CD4-positive, CD25-positive, alpha-beta regulatory T cell (primary cell): ENCODE results near the gene C1QTNF7. TPM values are rescaled to one million over a fixed set of nuclear protein-coding genes. Genes with fewer than 3 reads are reported as not detected.
A peak's percentile ranks its signal among the peaks of the same experiment; 100 is the strongest.

Experiments used
- ATAC-seq, 2 donors: fragments of 150-1000 bp; cut with Tn5 transposase; one replicate each; pipeline ENCODE4 v1.10.0; 2021; ENCODE audit warnings: low read depth in 2 of 2, moderate number of reproducible peaks in 2 of 2, moderate library complexity in 1 of 2
- DNase-seq, 3 donors: peaks; one replicate each; pipeline versions ENCODE4 v3.0.0 to v3.0.0-alpha.2; 2012 to 2022; ENCODE audit warnings: mixed read lengths in 1 of 3
- H3K27ac ChIP-seq: one replicate; pipeline ENCODE4 v1.7.0; 2013; ENCODE audit warnings: mild to moderate bottlenecking, low read length; ENCODE audit not compliant: insufficient read depth, poor library complexity, severe bottlenecking
- H3K27me3 ChIP-seq: one replicate; pipeline ENCODE4 v1.7.0; 2013; ENCODE audit warnings: low read length; ENCODE audit not compliant: control insufficient read depth, insufficient read depth
- H3K36me3 ChIP-seq: one replicate; pipeline ENCODE4 v1.7.0; 2013; ENCODE audit warnings: mild to moderate bottlenecking, low read length, moderate library complexity; ENCODE audit not compliant: control insufficient read depth, insufficient read depth
- H3K4me1 ChIP-seq: 2 replicates; pipeline ENCODE4 v1.7.0; 2013; ENCODE audit warnings: mild to moderate bottlenecking, low read length; ENCODE audit not compliant: insufficient read depth, control insufficient read depth, poor library complexity, severe bottlenecking
- H3K4me3 ChIP-seq: one replicate; pipeline ENCODE4 v1.7.0; 2013; ENCODE audit warnings: low read depth, mild to moderate bottlenecking, low read length, moderate library complexity
- H3K9me3 ChIP-seq, 2 experiments: 1 replicate in 1 of 2; 2 replicates in 1 of 2; pipeline ENCODE4 v1.7.0; 2013; ENCODE audit warnings: low read length in 2 of 2, mild to moderate bottlenecking in 1 of 2, moderate library complexity in 1 of 2; ENCODE audit not compliant: control insufficient read depth in 2 of 2
- H3K27ac Mint-ChIP-seq, 3 donors: one replicate each; pipeline ENCODE4 v1.8.0; 2020 to 2022; ENCODE audit warnings: mild to moderate bottlenecking in 3 of 3, mixed read lengths in 3 of 3, moderate library complexity in 2 of 3
- H3K27me3 Mint-ChIP-seq: one replicate; pipeline ENCODE4 v1.8.0; 2022; ENCODE audit warnings: mild to moderate bottlenecking, mixed read lengths
- H3K36me3 Mint-ChIP-seq: one replicate; pipeline ENCODE4 v1.8.0; 2020; ENCODE audit warnings: mixed read lengths
- H3K4me1 Mint-ChIP-seq, 4 donors: one replicate each; pipeline ENCODE4 v1.8.0; 2020 to 2022; ENCODE audit warnings: mixed read lengths in 4 of 4, mild to moderate bottlenecking in 1 of 4
- H3K4me3 Mint-ChIP-seq, 4 donors: one replicate each; pipeline ENCODE4 v1.8.0; 2020 to 2022; ENCODE audit warnings: mild to moderate bottlenecking in 4 of 4, mixed read lengths in 4 of 4, moderate library complexity in 3 of 4
- H3K9me3 Mint-ChIP-seq, 7 donors: one replicate each; pipeline ENCODE4 v1.8.0; 2020 to 2022; ENCODE audit warnings: mixed read lengths in 7 of 7, mild to moderate bottlenecking in 3 of 7, moderate library complexity in 2 of 7
- polyA plus RNA-seq, 4 donors: library from polyadenylated mRNA; unstranded; fragments of 300-500 nt; fragmentation: Illumina TruSeq; gene quantifications; one replicate each; pipeline ENCODE4 v1.2.3, GENCODE V29; 2021
- total RNA-seq: library from RNA; stranded (reverse); gene quantifications from one replicate; pipeline ENCODE4 v1.2.3, GENCODE V29; 2022

The C1QTNF7 gene
- total and polyA plus RNA-seq, 5 donors from 2014 or later = not detected

- Mint-ChIP-seq H3K27ac (peak overlapping the region; percentile 28 to 90 (median 72)), H3K9me3 (no peaks in the 10 kb centered on the region), H3K27me3 (peaks cover 4% of the 10 kb centered on the region), H3K4me1 (peaks cover 7 to 37% (median 18%) of the 10 kb centered on the region in 4 donors), H3K4me3 (no peak overlapping the region), H3K36me3 (no peaks in the 10 kb centered on the region)
- H3K4me1 ChIP-seq = peaks cover 16% of the 10 kb centered on the region
- H3K27ac ChIP-seq = no peak overlapping the region
- H3K27me3 ChIP-seq = no peaks in the 10 kb centered on the region
- no peaks in the 10 kb centered on the region for H3K36me3 ChIP-seq
- ATAC-seq (no peak), DNase-seq (no peak)
- H3K4me3 ChIP-seq = peak overlapping the region; percentile 20
- no peaks in the 10 kb centered on the region for H3K9me3 ChIP-seq
Measured at GRCh38 chr4:15402146-15402545, 25.7 kb upstream of the C1QTNF7 start.

- Mint-ChIP-seq H3K36me3 (no peaks in the 10 kb centered on the region), H3K27ac (peak overlapping the region in 1 of 3 donors; percentile 55), H3K4me3 (peak overlapping the region in 1 of 4 donors; percentile 8), H3K9me3 (no peaks in the 10 kb centered on the region), H3K27me3 (peaks cover 4% of the 10 kb centered on the region), H3K4me1 (peaks cover 7 to 37% (median 17%) of the 10 kb centered on the region in 4 donors)
- Histone ChIP-seq H3K27ac (no peak overlapping the region), H3K9me3 (no peaks in the 10 kb centered on the region), H3K36me3 (no peaks in the 10 kb centered on the region), H3K27me3 (no peaks in the 10 kb centered on the region), H3K4me1 (peaks cover 16% of the 10 kb centered on the region), H3K4me3 (no peak overlapping the region)
- no peak for DNase-seq
- ATAC-seq = no peak
Measured at GRCh38 chr4:15402974-15403373, 24.9 kb upstream of the C1QTNF7 start.

GRCh38 chr4:15405018-15405417, 22.8 kb upstream of the C1QTNF7 start:
- no peak overlapping the region for H3K27ac Mint-ChIP-seq
- H3K36me3 Mint-ChIP-seq = no peaks in the 10 kb centered on the region
- no peak for DNase-seq
- no peak for ATAC-seq
- no peaks in the 10 kb centered on the region for H3K27me3 ChIP-seq
- H3K27me3 Mint-ChIP-seq = peaks cover 4% of the 10 kb centered on the region
- H3K9me3 ChIP-seq = no peaks in the 10 kb centered on the region
- peaks cover 16% of the 10 kb centered on the region for H3K4me1 ChIP-seq
- no peak overlapping the region for H3K27ac ChIP-seq
- no peak overlapping the region for H3K4me3 Mint-ChIP-seq
- H3K4me1 Mint-ChIP-seq = peaks cover 7 to 36% (median 16%) of the 10 kb centered on the region in 4 donors
- no peaks in the 10 kb centered on the region for H3K9me3 Mint-ChIP-seq
- H3K4me3 ChIP-seq = no peak overlapping the region
- no peaks in the 10 kb centered on the region for H3K36me3 ChIP-seq

GRCh38 chr4:15410750-15411149, 17.1 kb upstream of the C1QTNF7 start:
- no peaks in the 10 kb centered on the region for H3K27me3 Mint-ChIP-seq
- Histone ChIP-seq H3K27ac (no peak overlapping the region), H3K9me3 (no peaks in the 10 kb centered on the region), H3K36me3 (no peaks in the 10 kb centered on the region), H3K4me1 (peaks cover 11% of the 10 kb centered on the region), H3K4me3 (peak overlapping the region; percentile 52), H3K27me3 (no peaks in the 10 kb centered on the region)
- peak in 1 of 2 donors; percentile 58 for ATAC-seq
- H3K9me3 Mint-ChIP-seq = no peaks in the 10 kb centered on the region
- DNase-seq = peak in 2 of 3 donors; percentile 18 to 64
- peaks cover 5 to 46% (median 13%) of the 10 kb centered on the region in 4 donors for H3K4me1 Mint-ChIP-seq
- peaks cover 3% of the 10 kb centered on the region for H3K36me3 Mint-ChIP-seq
- H3K4me3 Mint-ChIP-seq = peak overlapping the region in 2 of 4 donors; percentile 63 to 64
- peak overlapping the region; percentile 57 to 70 (median 68) for H3K27ac Mint-ChIP-seq

GRCh38 chr4:15412461-15412860, 15.4 kb upstream of the C1QTNF7 start:
- no peak for DNase-seq
- Histone ChIP-seq H3K4me1 (peaks cover 11% of the 10 kb centered on the region), H3K36me3 (no peaks in the 10 kb centered on the region), H3K9me3 (no peaks in the 10 kb centered on the region), H3K4me3 (no peak overlapping the region), H3K27me3 (no peaks in the 10 kb centered on the region), H3K27ac (no peak overlapping the region)
- no peak for ATAC-seq
- Mint-ChIP-seq H3K4me3 (no peak overlapping the region), H3K4me1 (peaks cover 5 to 46% (median 13%) of the 10 kb centered on the region in 4 donors), H3K36me3 (peaks cover 3% of the 10 kb centered on the region), H3K27ac (peak overlapping the region in 1 of 3 donors; percentile 77), H3K9me3 (peaks cover 0 to 1% (median 0%) of the 10 kb centered on the region in 7 donors), H3K27me3 (no peaks in the 10 kb centered on the region)

- H3K27me3 ChIP-seq = no peaks in the 10 kb centered on the region
- no peak overlapping the region for H3K4me3 ChIP-seq
- Mint-ChIP-seq H3K4me3 (peak overlapping the region in 1 of 4 donors; percentile 7), H3K27ac (peak overlapping the region in 2 of 3 donors; percentile 72 to 75), H3K27me3 (no peaks in the 10 kb centered on the region), H3K4me1 (peaks cover 5 to 46% (median 13%) of the 10 kb centered on the region in 4 donors), H3K36me3 (peaks cover 5% of the 10 kb centered on the region), H3K9me3 (peaks cover 0 to 2% (median 0%) of the 10 kb centered on the region in 7 donors)
- H3K9me3 ChIP-seq = no peaks in the 10 kb centered on the region
- no peak for DNase-seq
- no peak overlapping the region for H3K27ac ChIP-seq
- H3K4me1 ChIP-seq = peaks cover 11% of the 10 kb centered on the region
- ATAC-seq = no peak
- H3K36me3 ChIP-seq = no peaks in the 10 kb centered on the region
Measured at GRCh38 chr4:15413010-15413622, 14.7 kb upstream of the C1QTNF7 start.

- H3K27me3 Mint-ChIP-seq = no peaks in the 10 kb centered on the region
- H3K27ac Mint-ChIP-seq = peak overlapping the region in 2 of 3 donors; percentile 72 to 75
- DNase-seq (no peak), ATAC-seq (no peak)
- no peak overlapping the region for H3K4me3 Mint-ChIP-seq
- H3K36me3 ChIP-seq = no peaks in the 10 kb centered on the region
- H3K27ac ChIP-seq = no peak overlapping the region
- H3K27me3 ChIP-seq = no peaks in the 10 kb centered on the region
- no peaks in the 10 kb centered on the region for H3K9me3 ChIP-seq
- H3K4me3 ChIP-seq = no peak overlapping the region
- H3K9me3 Mint-ChIP-seq = peaks cover 0 to 3% (median 0%) of the 10 kb centered on the region in 7 donors
- H3K36me3 Mint-ChIP-seq = peaks cover 9% of the 10 kb centered on the region
- peaks cover 5 to 46% (median 13%) of the 10 kb centered on the region in 4 donors for H3K4me1 Mint-ChIP-seq
- H3K4me1 ChIP-seq = peaks cover 11% of the 10 kb centered on the region
Measured at GRCh38 chr4:15413623-15414019, 14.2 kb upstream of the C1QTNF7 start.
